CD4-positive, CD25-positive, alpha-beta regulatory T cell (primary cell): ENCODE measurements around the gene SDF2L1. TPM values are rescaled to one million over a fixed set of nuclear protein-coding genes. Genes with fewer than 3 reads are reported as not detected.
"Not testable (repeated sequence)": the region's sequence is repeated elsewhere in the genome, so short reads cannot be mapped to it uniquely, and the experiment has no call there.

Source experiments
- ATAC-seq, 2 donors: fragments of 150-1000 bp; cut with Tn5 transposase; one replicate each; pipeline ENCODE4 v1.10.0; 2021; ENCODE audit warnings: low read depth in 2 of 2, moderate number of reproducible peaks in 2 of 2, moderate library complexity in 1 of 2
- DNase-seq, 3 donors: peaks; one replicate each; pipeline versions ENCODE4 v3.0.0 to v3.0.0-alpha.2; 2012 to 2022; ENCODE audit warnings: mixed read lengths in 1 of 3
- H3K27ac ChIP-seq: one replicate; pipeline ENCODE4 v1.7.0; 2013; ENCODE audit warnings: mild to moderate bottlenecking, low read length; ENCODE audit not compliant: insufficient read depth, poor library complexity, severe bottlenecking
- H3K27me3 ChIP-seq: one replicate; pipeline ENCODE4 v1.7.0; 2013; ENCODE audit warnings: low read length; ENCODE audit not compliant: control insufficient read depth, insufficient read depth
- H3K36me3 ChIP-seq: one replicate; pipeline ENCODE4 v1.7.0; 2013; ENCODE audit warnings: mild to moderate bottlenecking, low read length, moderate library complexity; ENCODE audit not compliant: control insufficient read depth, insufficient read depth
- H3K4me1 ChIP-seq: 2 replicates; pipeline ENCODE4 v1.7.0; 2013; ENCODE audit warnings: mild to moderate bottlenecking, low read length; ENCODE audit not compliant: insufficient read depth, control insufficient read depth, poor library complexity, severe bottlenecking
- H3K4me3 ChIP-seq: one replicate; pipeline ENCODE4 v1.7.0; 2013; ENCODE audit warnings: low read depth, mild to moderate bottlenecking, low read length, moderate library complexity
- H3K9me3 ChIP-seq, 2 experiments: 1 replicate in 1 of 2; 2 replicates in 1 of 2; pipeline ENCODE4 v1.7.0; 2013; ENCODE audit warnings: low read length in 2 of 2, mild to moderate bottlenecking in 1 of 2, moderate library complexity in 1 of 2; ENCODE audit not compliant: control insufficient read depth in 2 of 2
- H3K27ac Mint-ChIP-seq, 3 donors: one replicate each; pipeline ENCODE4 v1.8.0; 2020 to 2022; ENCODE audit warnings: mild to moderate bottlenecking in 3 of 3, mixed read lengths in 3 of 3, moderate library complexity in 2 of 3
- H3K27me3 Mint-ChIP-seq: one replicate; pipeline ENCODE4 v1.8.0; 2022; ENCODE audit warnings: mild to moderate bottlenecking, mixed read lengths
- H3K36me3 Mint-ChIP-seq: one replicate; pipeline ENCODE4 v1.8.0; 2020; ENCODE audit warnings: mixed read lengths
- H3K4me1 Mint-ChIP-seq, 4 donors: one replicate each; pipeline ENCODE4 v1.8.0; 2020 to 2022; ENCODE audit warnings: mixed read lengths in 4 of 4, mild to moderate bottlenecking in 1 of 4
- H3K4me3 Mint-ChIP-seq, 4 donors: one replicate each; pipeline ENCODE4 v1.8.0; 2020 to 2022; ENCODE audit warnings: mild to moderate bottlenecking in 4 of 4, mixed read lengths in 4 of 4, moderate library complexity in 3 of 4
- H3K9me3 Mint-ChIP-seq, 7 donors: one replicate each; pipeline ENCODE4 v1.8.0; 2020 to 2022; ENCODE audit warnings: mixed read lengths in 7 of 7, mild to moderate bottlenecking in 3 of 7, moderate library complexity in 2 of 7
- polyA plus RNA-seq, 4 donors: library from polyadenylated mRNA; unstranded; fragments of 300-500 nt; fragmentation: Illumina TruSeq; gene quantifications; one replicate each; pipeline ENCODE4 v1.2.3, GENCODE V29; 2021
- total RNA-seq: library from RNA; stranded (reverse); gene quantifications from one replicate; pipeline ENCODE4 v1.2.3, GENCODE V29; 2022

SDF2L1 gene
- total and polyA plus RNA-seq, 5 donors from 2014 or later, result 29.9 to 89.3 (median 73.2) TPM

DNA sequence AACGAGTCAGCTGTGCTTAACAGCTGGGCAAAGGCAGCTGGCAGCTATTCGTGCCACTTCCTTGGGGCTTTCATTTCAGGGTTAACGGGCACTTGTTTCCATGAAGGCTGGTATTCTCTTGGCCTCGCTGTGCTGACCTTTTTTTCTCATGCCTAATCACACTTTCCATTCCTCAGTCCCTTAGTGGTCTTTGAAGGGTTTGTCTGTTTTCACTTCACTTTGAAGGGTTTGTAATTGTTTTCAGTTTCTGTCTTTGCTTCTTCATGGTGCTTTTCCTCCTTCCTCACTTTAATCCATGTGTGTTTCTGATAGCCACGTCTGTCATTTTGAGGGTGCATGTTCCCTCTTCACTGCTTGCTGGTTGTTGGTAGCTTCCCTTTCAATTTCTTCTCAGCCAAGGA is 48.3 kb downstream of the SDF2L1 start:
- peaks cover 65% of the 10 kb centered on the region for H3K36me3 ChIP-seq

DNA sequence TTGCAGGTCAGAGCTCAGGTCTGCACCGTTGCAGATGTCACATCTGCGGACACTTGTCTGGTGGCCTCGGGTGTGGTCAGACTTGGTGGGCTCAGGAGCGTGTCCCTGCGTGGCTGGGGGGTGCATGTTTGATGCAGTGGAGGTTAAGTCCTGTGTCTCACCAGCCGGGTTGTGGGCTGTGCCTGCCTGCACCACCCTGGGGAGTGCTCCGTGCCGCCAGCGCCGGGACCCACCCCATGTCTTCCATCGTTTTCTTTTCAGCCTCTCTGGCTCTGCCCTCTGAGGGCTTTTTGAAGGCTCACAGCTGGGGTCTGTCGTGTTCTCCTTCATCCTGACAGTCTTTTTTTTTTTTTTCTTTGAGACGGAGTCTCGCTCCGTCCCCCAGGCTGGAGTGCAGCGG is 49.7 kb downstream of the SDF2L1 start:
- Mint-ChIP-seq H3K27me3 (no peaks in the 10 kb centered on the region), H3K27ac (peak overlapping the region in 1 of 3 donors; percentile 58), H3K36me3 (peaks cover 26% of the 10 kb centered on the region), H3K4me1 (peaks cover 0 to 6% (median 4%) of the 10 kb centered on the region in 4 donors), H3K4me3 (no peak overlapping the region), H3K9me3 (no peaks in the 10 kb centered on the region)
- H3K4me1 ChIP-seq, result no peaks in the 10 kb centered on the region
- H3K9me3 ChIP-seq, result no peaks in the 10 kb centered on the region
- no peak overlapping the region for H3K4me3 ChIP-seq
- DNase-seq (no peak), ATAC-seq (no peak)
- H3K36me3 ChIP-seq, result peaks cover 65% of the 10 kb centered on the region
- no peaks in the 10 kb centered on the region for H3K27me3 ChIP-seq
- no peak overlapping the region for H3K27ac ChIP-seq

More for the DNA sequence above, 48.3 kb downstream of the SDF2L1 start:
- Histone ChIP-seq H3K4me1 (no peaks in the 10 kb centered on the region), H3K27me3 (no peaks in the 10 kb centered on the region), H3K9me3 (no peaks in the 10 kb centered on the region), H3K4me3 (no peak overlapping the region), H3K27ac (no peak overlapping the region)
- Mint-ChIP-seq H3K36me3 (peaks cover 19% of the 10 kb centered on the region), H3K27ac (peak overlapping the region; percentile 58 to 91 (median 64)), H3K4me3 (no peak overlapping the region), H3K9me3 (no peaks in the 10 kb centered on the region), H3K4me1 (peaks cover 0 to 6% (median 3%) of the 10 kb centered on the region in 4 donors), H3K27me3 (no peaks in the 10 kb centered on the region)
- DNase-seq, result peak in 1 of 3 donors; percentile 31
- peak in 1 of 2 donors; percentile 24 for ATAC-seq

DNA sequence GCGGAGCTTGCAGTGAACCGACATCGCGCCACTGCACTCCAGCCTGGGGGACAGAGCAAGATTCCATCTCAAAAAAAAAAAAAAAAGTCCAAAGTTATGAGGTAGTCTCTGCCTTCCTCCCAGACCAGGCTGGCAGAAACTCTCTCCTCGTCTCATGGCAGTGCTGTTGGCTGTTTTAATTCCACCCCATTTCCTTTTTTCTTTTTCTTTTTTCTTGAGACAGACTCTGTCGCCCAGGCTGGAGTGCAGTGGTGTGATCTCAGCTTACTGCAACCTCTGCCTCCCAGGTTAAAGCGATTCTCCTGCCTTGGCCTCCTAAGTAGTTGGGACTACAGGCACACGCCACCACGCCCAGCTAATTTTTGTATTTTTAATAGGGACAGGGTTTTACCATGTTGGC is 50.8 kb downstream of the SDF2L1 start:
- not testable (repeated sequence) for H3K27me3 ChIP-seq, DNase-seq, H3K4me1 ChIP-seq, H3K27ac Mint-ChIP-seq, H3K27me3 Mint-ChIP-seq, H3K4me1 Mint-ChIP-seq, H3K9me3 Mint-ChIP-seq, H3K4me3 Mint-ChIP-seq, H3K9me3 ChIP-seq, H3K4me3 ChIP-seq, H3K27ac ChIP-seq, ATAC-seq
- H3K36me3 ChIP-seq, result peaks cover 68% of the 10 kb centered on the region
- peaks cover 30% of the 10 kb centered on the region for H3K36me3 Mint-ChIP-seq

DNA sequence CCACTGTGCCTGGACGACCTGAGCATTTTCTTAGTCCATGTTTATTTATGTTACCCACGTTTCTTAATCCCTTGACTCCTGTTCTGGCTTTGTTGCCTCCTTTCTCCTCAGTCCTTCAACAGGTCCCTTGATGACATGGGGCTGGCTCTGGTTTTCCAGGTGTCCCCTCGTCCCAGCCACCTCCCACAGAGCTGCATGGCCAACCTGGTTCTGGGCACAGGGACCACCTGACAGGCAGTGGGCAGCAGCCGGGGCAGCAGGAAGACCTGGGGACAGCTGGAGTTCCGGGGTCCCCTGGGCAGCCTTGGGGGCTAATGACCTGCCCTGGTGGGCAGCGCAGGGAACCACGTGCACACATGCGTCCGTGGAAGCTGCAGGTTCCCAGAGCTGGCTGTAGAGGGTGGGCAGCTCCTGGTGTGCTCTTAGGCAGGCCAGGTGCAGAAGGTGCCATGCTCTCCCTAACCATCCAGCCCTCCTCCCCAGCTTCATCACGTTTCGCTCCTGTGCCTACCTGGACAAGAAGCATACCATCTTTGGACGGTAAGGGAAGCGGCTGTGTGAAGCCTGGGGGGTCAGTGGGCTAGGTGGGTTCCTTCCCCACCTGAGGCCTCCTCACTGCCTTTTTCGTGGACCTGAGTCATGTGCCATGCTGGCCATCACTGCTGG is 51.4 kb downstream of the SDF2L1 start:
- no peaks in the 10 kb centered on the region for H3K9me3 ChIP-seq
- H3K4me1 ChIP-seq, result no peaks in the 10 kb centered on the region
- peaks cover 30% of the 10 kb centered on the region for H3K36me3 Mint-ChIP-seq
- peaks cover 66% of the 10 kb centered on the region for H3K36me3 ChIP-seq
- no peak overlapping the region for H3K27ac ChIP-seq
- no peak overlapping the region for H3K4me3 Mint-ChIP-seq
- H3K27me3 Mint-ChIP-seq, result no peaks in the 10 kb centered on the region
- H3K4me1 Mint-ChIP-seq, result peaks cover 0 to 6% (median 4%) of the 10 kb centered on the region in 4 donors
- H3K27ac Mint-ChIP-seq, result no peak overlapping the region
- DNase-seq (no peak), ATAC-seq (no peak)
- no peaks in the 10 kb centered on the region for H3K9me3 Mint-ChIP-seq
- no peaks in the 10 kb centered on the region for H3K27me3 ChIP-seq
- H3K4me3 ChIP-seq, result no peak overlapping the region

Other genes with a start within 250 kb of the SDF2L1 start
- gene HIC2, start 224.9 kb upstream of the SDF2L1 start, total RNA-seq, result 9.7 TPM
- gene HIC2, start 224.9 kb upstream of the SDF2L1 start, polyA plus RNA-seq, result under 1 TPM; 0.29 to 0.49 (median 0.41) TPM
- gene TMEM191C, start 174.9 kb upstream of the SDF2L1 start, total RNA-seq, result 4.1 TPM
- gene TMEM191C, start 174.9 kb upstream of the SDF2L1 start, polyA plus RNA-seq, result 1 to 10 TPM in 3 of 4 donors, under 1 TPM in 1; 0.72 to 2.7 (median 1.3) TPM
- gene RIMBP3C, start 90.8 kb upstream of the SDF2L1 start, total RNA-seq, result 0.47 TPM
- under 1 TPM in 3 of 4 donors, not detected in 1; 0.38 to 0.87 (median 0.52) TPM for gene RIMBP3C, start 90.8 kb upstream of the SDF2L1 start, polyA plus RNA-seq
- 33.7 TPM for gene UBE2L3, start 74.6 kb upstream of the SDF2L1 start, total RNA-seq
- 100 to 1,000 TPM in 3 of 4 donors, 10 to 100 TPM in 1; 98.4 to 124 (median 110) TPM for gene UBE2L3, start 74.6 kb upstream of the SDF2L1 start, polyA plus RNA-seq
- 34.4 TPM for gene YDJC, start 12.3 kb upstream of the SDF2L1 start, total RNA-seq
- 10 to 100 TPM; 55.0 to 70.0 (median 55.6) TPM for gene YDJC, start 12.3 kb upstream of the SDF2L1 start, polyA plus RNA-seq
- gene CCDC116, start 9.5 kb upstream of the SDF2L1 start, total RNA-seq, result not detected
- not detected for gene CCDC116, start 9.5 kb upstream of the SDF2L1 start, polyA plus RNA-seq
- 83.0 TPM for gene PPIL2, start 23.7 kb downstream of the SDF2L1 start, total RNA-seq
- 10 to 100 TPM; 24.3 to 29.3 (median 27.0) TPM for gene PPIL2, start 23.7 kb downstream of the SDF2L1 start, polyA plus RNA-seq
- gene YPEL1, start 93.5 kb downstream of the SDF2L1 start, total RNA-seq, result 8.9 TPM
- gene YPEL1, start 93.5 kb downstream of the SDF2L1 start, polyA plus RNA-seq, result 10 to 100 TPM in 2 of 4 donors, 1 to 10 TPM in 2; 5.4 to 20.1 (median 11.3) TPM
- gene MAPK1, start 225.3 kb downstream of the SDF2L1 start, total RNA-seq, result 88.0 TPM
- gene MAPK1, start 225.3 kb downstream of the SDF2L1 start, polyA plus RNA-seq, result 10 to 100 TPM; 46.5 to 81.3 (median 64.7) TPM